Vagina (tissue), 2 donors: Measurements from ENCODE around the gene KLHL29.

Experiments used
- POLR2A ChIP-seq, 2 donors: fragments of 450-650 bp; IDR thresholded peaks; one replicate each; pipeline ENCODE4 v1.6.1; 2017; ENCODE audit warnings: antibody characterized with exemption in 2 of 2, mild to moderate bottlenecking in 2 of 2, moderate library complexity in 2 of 2
- POLR2AphosphoS5 ChIP-seq, 2 donors: sonication (generic); formaldehyde crosslinking; IDR thresholded peaks; one replicate each; pipeline ENCODE4 v1.9.0; 2017; ENCODE audit warnings: antibody characterized with exemption in 2 of 2, mild to moderate bottlenecking in 2 of 2, low read depth in 1 of 2; ENCODE audit not compliant: insufficient read depth in 1 of 2
- TF ChIP-seq, protein P1 (sequence below), 3 experiments: fragments of 450-650 bp in 2 of 3; fragments of 200-600 bp in 1 of 3; sonication (generic) in 1 of 3; IDR thresholded peaks; one replicate each; pipeline ENCODE4 v1.5.1; 2017 to 2019; ENCODE audit warnings: antibody characterized with exemption in 3 of 3, mild to moderate bottlenecking in 2 of 3, moderate library complexity in 2 of 3

DNA sequence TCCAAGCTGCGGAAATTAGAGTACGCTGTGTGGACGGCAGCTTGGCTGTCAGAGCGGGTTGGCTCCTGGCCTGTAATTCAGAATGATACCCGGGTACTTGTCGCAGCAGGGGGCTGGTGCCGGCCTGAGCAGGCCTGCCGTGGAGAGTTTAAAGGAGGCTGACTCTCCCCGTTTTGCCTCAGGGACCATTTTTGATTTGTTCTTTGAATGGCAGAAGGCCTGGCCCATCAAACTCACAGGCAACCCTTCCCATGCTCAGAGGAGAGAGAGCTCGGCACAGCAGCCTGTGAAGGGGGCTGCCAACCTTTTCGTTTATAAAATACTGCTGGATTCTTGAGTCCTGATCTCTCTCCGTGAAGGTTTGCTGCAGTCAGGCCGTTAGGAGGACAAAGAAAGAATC, 151.3 kb downstream of the KLHL29 start:
- TF ChIP-seq, protein P1, sequence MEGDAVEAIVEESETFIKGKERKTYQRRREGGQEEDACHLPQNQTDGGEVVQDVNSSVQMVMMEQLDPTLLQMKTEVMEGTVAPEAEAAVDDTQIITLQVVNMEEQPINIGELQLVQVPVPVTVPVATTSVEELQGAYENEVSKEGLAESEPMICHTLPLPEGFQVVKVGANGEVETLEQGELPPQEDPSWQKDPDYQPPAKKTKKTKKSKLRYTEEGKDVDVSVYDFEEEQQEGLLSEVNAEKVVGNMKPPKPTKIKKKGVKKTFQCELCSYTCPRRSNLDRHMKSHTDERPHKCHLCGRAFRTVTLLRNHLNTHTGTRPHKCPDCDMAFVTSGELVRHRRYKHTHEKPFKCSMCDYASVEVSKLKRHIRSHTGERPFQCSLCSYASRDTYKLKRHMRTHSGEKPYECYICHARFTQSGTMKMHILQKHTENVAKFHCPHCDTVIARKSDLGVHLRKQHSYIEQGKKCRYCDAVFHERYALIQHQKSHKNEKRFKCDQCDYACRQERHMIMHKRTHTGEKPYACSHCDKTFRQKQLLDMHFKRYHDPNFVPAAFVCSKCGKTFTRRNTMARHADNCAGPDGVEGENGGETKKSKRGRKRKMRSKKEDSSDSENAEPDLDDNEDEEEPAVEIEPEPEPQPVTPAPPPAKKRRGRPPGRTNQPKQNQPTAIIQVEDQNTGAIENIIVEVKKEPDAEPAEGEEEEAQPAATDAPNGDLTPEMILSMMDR (IDR thresholded peaks at IDR 0.05) = no peak
- TF ChIP-seq POLR2A (IDR thresholded peaks at IDR 0.05) (no peak), POLR2AphosphoS5 (IDR thresholded peaks at IDR 0.05; ENCODE audit: insufficient read depth in 1 of 2, low read depth in 1 of 2) (no peak)
